AG09309 (cell line): ENCODE results near the gene RARA.

Experiments
- DNase-seq: peaks from one replicate; pipeline ENCODE4 v3.0.0-alpha.2; 2010; ENCODE audit warnings: low read depth
- H3K4me3 ChIP-seq: 2 replicates; pipeline ENCODE4 v1.5.1; 2011; ENCODE audit warnings: mild to moderate bottlenecking, low read depth, low read length, moderate library complexity; ENCODE audit not compliant: control insufficient read depth
- TF ChIP-seq, protein P1 (sequence below): IDR thresholded peaks from 2 replicates; pipeline ENCODE4 v1.5.1; 2011; ENCODE audit warnings: mild to moderate bottlenecking, low read depth, low read length, inconsistent platforms; ENCODE audit not compliant: insufficient read depth, control insufficient read depth; ENCODE audit errors: missing control alignments

RARA gene

DNA sequence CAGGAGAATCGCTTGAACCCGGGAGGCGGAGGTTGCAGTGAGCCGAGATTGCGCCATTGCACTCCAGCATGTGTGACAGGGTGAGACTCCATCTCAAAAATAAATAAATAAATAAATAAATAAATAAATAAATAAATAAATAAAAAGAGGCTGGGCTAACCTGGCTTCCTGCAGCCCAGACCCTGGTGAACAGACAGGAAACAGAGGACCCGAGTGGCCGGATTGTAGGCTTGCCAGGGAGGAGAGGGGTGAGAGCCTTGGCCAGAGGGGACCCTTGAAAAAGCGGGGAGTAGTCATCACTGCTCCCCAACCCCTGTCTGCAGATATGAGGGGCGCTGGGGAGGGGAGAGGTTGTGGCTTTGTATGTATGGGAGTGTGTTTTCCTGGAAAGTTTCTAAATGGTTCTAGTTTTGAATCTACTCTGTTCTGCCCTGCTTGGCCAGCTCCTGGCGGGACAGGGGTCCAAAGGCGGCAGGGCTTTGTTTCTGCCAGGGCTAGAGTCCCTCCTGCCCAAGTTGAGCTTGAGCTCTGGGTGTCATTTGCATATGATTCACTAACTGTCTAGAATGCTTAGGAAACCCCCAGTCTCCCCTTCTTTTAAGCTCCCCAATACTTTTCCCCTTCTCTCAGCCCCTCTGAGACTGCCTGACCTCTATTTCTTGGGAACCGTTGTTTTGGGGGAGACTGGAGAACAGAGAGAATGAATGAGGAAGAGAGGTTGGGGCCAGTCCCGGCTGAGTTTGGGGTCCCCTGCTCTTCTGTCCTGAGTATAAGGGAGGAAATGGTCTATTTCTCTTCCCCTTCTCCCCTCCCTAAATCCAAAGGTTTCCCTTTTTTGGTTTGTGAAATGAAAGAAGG, 16.4 kb downstream of the RARA start:
- no peak for DNase-seq
- no peak overlapping the region for H3K4me3 ChIP-seq
- TF ChIP-seq, protein P1, sequence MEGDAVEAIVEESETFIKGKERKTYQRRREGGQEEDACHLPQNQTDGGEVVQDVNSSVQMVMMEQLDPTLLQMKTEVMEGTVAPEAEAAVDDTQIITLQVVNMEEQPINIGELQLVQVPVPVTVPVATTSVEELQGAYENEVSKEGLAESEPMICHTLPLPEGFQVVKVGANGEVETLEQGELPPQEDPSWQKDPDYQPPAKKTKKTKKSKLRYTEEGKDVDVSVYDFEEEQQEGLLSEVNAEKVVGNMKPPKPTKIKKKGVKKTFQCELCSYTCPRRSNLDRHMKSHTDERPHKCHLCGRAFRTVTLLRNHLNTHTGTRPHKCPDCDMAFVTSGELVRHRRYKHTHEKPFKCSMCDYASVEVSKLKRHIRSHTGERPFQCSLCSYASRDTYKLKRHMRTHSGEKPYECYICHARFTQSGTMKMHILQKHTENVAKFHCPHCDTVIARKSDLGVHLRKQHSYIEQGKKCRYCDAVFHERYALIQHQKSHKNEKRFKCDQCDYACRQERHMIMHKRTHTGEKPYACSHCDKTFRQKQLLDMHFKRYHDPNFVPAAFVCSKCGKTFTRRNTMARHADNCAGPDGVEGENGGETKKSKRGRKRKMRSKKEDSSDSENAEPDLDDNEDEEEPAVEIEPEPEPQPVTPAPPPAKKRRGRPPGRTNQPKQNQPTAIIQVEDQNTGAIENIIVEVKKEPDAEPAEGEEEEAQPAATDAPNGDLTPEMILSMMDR, result no peak

DNA sequence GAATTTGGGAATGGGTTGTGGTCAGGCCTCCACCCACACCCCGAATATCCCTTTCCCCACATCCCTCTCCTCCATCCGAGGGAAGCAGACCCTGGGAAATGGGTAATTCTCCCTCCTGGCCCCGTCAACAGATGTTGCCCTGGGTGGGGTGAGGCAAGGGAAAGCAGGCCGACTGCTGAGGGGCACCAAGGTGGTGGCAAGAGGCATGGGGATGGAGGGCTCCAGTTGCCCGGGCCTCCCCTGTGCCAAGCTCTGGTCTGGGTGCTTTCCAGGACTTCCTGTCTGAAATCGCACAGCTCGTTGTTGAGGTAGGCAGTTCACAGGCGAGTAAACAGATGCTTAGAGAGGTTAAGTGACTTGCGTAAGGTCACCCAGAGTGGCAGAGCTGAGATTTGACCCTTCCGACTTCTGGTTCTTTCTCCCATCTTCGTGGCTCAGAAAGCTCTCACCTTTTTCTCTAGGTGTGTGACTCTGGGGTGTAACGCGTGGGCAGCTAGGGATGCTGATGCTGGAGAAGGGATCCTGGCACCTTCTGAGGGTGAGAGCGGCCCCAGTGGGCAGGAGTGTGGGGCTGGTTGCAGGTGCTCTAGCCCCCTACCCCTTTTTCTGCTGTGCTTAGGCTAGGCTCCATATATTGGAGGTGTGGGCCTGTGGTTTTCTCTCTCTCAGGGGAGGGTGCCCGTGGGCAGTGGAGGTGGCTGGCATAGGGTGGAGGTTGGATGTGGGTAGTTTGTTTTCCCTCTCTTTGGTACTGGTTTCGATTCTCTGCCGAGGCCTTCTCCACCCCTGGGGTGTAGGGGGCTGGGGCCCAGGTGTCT, 17.2 kb downstream of the RARA start:
- H3K4me3 ChIP-seq, result no peak overlapping the region
- TF ChIP-seq, protein P1, result no peak
- DNase-seq, result no peak

DNA sequence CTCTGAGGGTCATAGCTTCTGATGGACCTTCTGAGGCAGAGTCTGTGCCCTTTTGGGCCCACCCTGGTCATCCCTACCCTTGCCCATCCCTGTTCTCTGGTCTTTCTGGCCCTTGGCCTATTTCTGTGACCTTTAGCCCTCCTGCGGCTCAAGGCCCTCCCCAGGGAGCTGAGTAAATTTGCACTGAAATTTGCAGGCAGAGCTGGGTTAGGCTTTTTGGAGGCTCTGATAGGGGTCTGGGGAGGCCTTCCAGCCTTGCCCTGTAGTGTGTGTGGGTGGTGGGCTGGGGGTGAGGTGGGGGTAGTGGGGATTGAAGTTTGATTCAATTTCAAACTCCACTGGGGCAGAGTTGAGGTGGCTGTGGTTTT, 17.8 kb downstream of the RARA start:
- DNase-seq, result no peak
- TF ChIP-seq, protein P1, result no peak
- H3K4me3 ChIP-seq, result no peak overlapping the region

DNA sequence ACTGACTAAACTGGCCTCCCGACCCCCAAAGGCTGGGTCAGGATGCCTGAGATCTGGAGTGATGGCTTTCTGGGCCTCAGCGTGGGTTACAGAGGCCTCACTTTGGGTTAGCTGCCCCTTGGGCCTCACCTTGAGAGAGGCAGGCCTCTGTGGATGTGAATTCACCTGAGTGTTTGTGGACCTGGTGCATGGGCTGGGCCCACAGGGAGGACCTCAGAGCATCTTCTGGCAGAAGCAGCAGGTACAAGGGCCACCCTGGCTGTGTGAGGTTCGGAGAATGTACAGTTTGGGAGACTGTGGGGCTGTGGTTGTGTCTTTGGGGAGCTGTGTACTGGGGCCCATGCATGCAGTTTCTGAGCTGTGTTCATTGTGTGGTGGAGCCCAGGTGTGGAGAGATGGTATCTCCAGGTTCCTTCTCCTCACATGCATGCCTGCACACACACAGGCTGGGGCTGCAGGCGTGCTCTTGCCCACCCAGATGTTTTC, 18.3 kb downstream of the RARA start:
- DNase-seq, result no peak
- TF ChIP-seq, protein P1, result no peak
- H3K4me3 ChIP-seq, result no peak overlapping the region

DNA sequence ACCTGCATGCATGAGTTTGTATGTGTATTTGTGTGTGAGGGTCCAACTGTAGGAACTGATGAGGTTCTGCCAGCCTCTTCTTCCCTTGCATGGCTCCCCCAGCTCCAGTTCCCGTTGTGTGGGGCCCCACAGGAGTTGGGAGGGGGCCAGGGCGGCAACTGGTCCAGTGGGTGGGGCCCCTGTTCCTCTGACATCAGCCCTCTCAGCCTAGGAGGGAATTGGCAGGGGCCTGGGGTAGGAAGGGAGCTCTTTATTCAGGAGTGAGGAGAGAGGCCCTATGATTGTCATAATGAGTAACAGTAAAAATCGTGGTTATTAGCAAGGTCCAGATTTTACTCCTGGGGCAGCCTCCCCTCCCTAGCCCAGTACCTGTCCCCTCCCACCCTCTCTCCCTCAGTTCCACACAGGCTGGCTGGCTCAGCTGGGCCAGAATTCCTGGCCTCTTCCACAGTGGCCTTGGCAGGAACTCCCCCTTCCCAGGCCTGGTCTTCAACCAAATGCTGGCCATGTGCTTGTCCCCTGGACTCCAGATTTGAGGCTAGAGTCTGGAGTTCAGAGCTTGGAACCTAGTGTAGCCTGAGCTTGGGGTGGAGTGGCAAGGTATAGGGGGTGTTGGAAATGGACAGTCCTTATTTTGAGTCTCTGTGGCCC, 18.9 kb downstream of the RARA start:
- TF ChIP-seq, protein P1, result no peak
- no peak overlapping the region for H3K4me3 ChIP-seq
- no peak for DNase-seq

DNA sequence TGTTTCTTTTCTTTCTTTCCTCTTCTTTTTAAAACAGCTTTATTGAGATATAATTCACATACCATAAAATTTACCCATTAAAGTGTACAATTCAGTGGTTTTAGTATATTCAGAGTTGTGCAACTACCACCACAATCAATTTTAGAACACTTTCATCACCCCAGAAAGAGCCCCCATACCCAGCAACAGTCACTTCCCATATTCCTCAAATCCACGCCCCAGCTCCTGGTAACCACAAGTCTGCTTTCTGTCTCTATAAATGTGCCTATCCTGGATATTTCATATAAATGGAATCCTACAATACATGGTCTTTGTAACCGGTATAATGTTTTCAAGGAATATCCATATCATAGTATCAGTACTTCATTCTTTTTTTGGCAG, 19.4 kb downstream of the RARA start:
- H3K4me3 ChIP-seq, result no peak overlapping the region
- no peak for DNase-seq
- TF ChIP-seq, protein P1, result no peak
